SK-N-MC (cell line): ENCODE results near the gene POU6F1.

Experiments
- FOXP2 ChIP-seq: optimal IDR thresholded peaks from 2 replicates; pipeline ENCODE3; 2011; ENCODE audit warnings: mild to moderate bottlenecking, moderate library complexity; ENCODE audit not compliant: insufficient read depth; ENCODE audit errors: extremely low read length, control extremely low read depth
- POLR2AphosphoS5 ChIP-seq: IDR thresholded peaks from 2 replicates; pipeline ENCODE4 v1.6.1; 2012; ENCODE audit warnings: mild to moderate bottlenecking, low read depth, low read length, borderline replicate concordance

DNA sequence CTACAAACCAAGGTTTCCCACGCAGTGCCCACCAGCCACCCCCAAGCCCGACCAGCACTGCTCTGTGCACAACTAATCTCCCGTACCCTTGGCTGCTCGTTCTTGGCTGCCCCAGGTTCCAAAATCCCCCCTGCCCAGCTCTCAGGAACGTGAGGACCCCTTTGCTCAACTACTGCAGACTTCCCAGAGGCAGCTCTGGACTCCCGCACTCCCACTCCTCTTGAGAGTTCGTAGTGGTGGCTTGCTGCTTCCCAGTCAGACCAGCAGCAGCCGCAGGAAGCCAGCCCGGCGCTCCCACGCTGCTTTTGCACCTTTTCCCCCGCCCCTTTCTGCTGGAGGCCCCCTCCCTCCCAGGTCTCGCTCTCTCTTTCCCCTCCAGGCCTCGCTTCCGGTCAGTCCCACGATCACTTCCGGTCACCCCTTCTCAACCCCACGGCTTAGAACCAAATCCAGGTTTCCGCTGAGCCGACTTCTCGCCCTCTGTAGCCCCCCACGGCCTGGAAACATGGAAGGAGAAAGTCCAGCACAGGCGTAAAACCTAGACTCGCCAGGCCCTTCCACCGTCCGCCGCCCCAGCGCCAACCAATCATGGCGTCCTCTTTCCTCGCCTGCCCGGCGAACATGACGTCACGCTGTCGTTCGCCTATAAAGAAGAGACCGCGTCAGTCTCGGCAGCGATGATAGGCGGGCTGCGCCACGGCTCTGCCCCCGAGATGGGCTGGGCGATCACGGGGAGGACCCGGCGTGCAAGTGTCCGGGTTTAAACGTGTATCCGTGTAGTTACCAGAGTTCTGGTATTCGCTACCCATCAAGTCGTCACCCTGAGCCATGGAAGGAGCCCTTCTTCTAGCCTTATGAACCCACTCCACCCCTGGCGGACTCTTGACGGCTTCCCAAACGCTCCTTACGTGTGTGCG, 45.1 kb downstream of the POU6F1 start, which contains the start of gene TFCP2:
- TF ChIP-seq FOXP2, result no peak
- TF ChIP-seq POLR2AphosphoS5, result peak; percentile 69
